HEK293 (cell line): ENCODE measurements around the gene ATP5PB.

Experiments
- ZBTB7A ChIP-seq: fragments of 450-650 bp; formaldehyde crosslinking; IDR thresholded peaks from 2 replicates; pipeline ENCODE4 v1.5.1; 2016; ENCODE audit warnings: low read depth, missing biosample characterization, missing genetic modification characterization
- ZFP41 ChIP-seq: fragments of 450-650 bp; formaldehyde crosslinking; IDR thresholded peaks from 2 replicates; pipeline ENCODE4 v1.5.1; 2016; ENCODE audit warnings: missing biosample characterization, missing genetic modification characterization, borderline replicate concordance
- ZNF19 ChIP-seq: fragments of 450-650 bp; formaldehyde crosslinking; IDR thresholded peaks from 2 replicates; pipeline ENCODE4; 2016; ENCODE audit warnings: missing biosample characterization, missing genetic modification characterization, low read depth
- ZNF629 ChIP-seq: fragments of 450-650 bp; formaldehyde crosslinking; IDR thresholded peaks from 2 replicates; pipeline ENCODE4 v1.5.1; 2017; ENCODE audit warnings: missing biosample characterization, missing genetic modification characterization
- ZNF654 ChIP-seq: fragments of 450-650 bp; formaldehyde crosslinking; IDR thresholded peaks from 2 replicates; pipeline ENCODE4 v1.5.1; 2016; ENCODE audit warnings: low read depth, missing biosample characterization, missing genetic modification characterization
- TF ChIP-seq, protein P1 (sequence below): fragments of 450-650 bp; formaldehyde crosslinking; IDR thresholded peaks from 2 replicates; pipeline ENCODE4 v1.5.1; 2016; ENCODE audit warnings: missing biosample characterization, missing genetic modification characterization
- TF ChIP-seq, protein P2 (sequence below): fragments of 450-650 bp; formaldehyde crosslinking; IDR thresholded peaks from 2 replicates; pipeline ENCODE4 v1.5.1; 2016; ENCODE audit warnings: missing biosample characterization, missing genetic modification characterization
- TF ChIP-seq, protein P3 (sequence below): fragments of 450-650 bp; formaldehyde crosslinking; IDR thresholded peaks from 2 replicates; pipeline ENCODE4; 2016; ENCODE audit warnings: missing biosample characterization, missing genetic modification characterization
- TF ChIP-seq, protein P4 (sequence below): fragments of 450-650 bp; formaldehyde crosslinking; IDR thresholded peaks from 2 replicates; pipeline ENCODE4 v1.5.1; 2016; ENCODE audit warnings: missing biosample characterization, missing genetic modification characterization
- TF ChIP-seq, protein P5 (sequence below): fragments of 450-650 bp; formaldehyde crosslinking; IDR thresholded peaks from 2 replicates; pipeline ENCODE4 v1.5.1; 2016; ENCODE audit warnings: missing biosample characterization, missing genetic modification characterization

DNA sequence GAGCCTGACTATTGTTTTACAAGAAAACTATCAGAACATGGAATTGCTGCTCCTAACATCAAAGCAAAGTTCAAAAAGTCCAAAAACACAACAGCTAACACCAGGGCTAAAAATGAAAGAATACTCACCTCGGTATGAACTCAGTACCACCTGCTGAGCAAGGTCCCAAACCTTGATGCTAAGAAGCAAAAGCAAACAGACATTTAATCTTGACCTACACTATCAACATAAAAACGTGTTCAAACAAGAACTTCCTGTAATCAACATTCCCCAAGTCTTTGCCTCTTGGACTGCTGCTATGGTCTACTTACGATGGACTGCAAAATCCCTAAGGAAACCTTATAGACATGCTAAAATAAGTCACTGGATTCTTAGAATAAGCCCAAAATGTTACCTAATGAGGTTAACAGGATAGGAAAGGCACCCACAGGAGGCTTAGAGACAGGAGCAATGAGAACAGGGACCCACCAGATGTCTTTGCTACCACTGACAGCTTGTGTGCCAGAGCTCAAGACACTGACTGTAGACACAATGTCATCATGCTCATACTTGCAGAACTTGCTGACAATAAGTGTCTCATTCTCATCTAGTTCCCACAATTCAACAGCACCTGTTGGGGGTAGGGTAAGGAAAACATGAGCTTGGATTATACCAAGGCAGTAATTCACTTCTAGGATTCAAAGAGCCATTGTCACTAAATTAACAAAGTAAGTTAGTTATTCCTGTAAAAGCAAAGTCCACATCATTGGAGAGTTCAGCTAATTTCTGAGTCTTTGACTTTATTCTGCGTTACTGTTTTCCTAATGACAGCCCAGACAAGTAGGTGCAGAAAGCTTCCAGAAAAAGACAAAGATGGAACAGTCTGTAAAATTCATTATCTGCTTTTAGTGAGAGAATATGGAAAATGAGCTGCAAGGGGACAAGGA is 2.0 kb upstream of the ATP5PB start:
- TF ChIP-seq, protein P1, sequence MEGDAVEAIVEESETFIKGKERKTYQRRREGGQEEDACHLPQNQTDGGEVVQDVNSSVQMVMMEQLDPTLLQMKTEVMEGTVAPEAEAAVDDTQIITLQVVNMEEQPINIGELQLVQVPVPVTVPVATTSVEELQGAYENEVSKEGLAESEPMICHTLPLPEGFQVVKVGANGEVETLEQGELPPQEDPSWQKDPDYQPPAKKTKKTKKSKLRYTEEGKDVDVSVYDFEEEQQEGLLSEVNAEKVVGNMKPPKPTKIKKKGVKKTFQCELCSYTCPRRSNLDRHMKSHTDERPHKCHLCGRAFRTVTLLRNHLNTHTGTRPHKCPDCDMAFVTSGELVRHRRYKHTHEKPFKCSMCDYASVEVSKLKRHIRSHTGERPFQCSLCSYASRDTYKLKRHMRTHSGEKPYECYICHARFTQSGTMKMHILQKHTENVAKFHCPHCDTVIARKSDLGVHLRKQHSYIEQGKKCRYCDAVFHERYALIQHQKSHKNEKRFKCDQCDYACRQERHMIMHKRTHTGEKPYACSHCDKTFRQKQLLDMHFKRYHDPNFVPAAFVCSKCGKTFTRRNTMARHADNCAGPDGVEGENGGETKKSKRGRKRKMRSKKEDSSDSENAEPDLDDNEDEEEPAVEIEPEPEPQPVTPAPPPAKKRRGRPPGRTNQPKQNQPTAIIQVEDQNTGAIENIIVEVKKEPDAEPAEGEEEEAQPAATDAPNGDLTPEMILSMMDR = no peak
- TF ChIP-seq, protein P2, sequence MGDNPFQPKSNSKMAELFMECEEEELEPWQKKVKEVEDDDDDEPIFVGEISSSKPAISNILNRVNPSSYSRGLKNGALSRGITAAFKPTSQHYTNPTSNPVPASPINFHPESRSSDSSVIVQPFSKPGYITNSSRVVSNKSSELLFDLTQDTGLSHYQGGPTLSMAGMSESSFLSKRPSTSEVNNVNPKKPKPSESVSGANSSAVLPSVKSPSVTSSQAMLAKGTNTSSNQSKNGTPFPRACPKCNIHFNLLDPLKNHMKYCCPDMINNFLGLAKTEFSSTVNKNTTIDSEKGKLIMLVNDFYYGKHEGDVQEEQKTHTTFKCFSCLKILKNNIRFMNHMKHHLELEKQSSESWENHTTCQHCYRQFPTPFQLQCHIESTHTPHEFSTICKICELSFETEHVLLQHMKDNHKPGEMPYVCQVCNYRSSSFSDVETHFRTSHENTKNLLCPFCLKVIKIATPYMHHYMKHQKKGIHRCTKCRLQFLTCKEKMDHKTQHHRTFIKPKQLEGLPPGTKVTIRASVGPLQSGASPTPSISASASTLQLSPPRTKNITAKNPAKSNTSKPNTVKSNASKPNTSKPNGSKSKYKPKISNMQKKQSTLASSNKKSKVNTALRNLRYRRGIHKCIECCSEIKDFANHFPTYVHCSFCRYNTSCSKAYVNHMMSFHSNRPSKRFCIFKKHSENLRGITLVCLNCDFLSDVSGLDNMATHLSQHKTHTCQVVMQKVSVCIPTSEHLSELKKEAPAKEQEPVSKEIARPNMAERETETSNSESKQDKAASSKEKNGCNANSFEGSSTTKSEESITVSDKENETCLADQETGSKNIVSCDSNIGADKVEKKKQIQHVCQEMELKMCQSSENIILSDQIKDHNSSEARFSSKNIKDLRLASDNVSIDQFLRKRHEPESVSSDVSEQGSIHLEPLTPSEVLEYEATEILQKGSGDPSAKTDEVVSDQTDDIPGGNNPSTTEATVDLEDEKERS (tag by site-specific recombination) = no peak
- TF ChIP-seq, protein P3, sequence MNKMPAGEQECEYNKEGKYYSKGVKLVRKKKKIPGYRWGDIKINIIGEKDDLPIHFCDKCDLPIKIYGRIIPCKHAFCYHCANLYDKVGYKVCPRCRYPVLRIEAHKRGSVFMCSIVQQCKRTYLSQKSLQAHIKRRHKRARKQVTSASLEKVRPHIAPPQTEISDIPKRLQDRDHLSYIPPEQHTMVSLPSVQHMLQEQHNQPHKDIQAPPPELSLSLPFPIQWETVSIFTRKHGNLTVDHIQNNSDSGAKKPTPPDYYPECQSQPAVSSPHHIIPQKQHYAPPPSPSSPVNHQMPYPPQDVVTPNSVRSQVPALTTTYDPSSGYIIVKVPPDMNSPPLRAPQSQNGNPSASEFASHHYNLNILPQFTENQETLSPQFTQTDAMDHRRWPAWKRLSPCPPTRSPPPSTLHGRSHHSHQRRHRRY = no peak
- TF ChIP-seq, protein P4, sequence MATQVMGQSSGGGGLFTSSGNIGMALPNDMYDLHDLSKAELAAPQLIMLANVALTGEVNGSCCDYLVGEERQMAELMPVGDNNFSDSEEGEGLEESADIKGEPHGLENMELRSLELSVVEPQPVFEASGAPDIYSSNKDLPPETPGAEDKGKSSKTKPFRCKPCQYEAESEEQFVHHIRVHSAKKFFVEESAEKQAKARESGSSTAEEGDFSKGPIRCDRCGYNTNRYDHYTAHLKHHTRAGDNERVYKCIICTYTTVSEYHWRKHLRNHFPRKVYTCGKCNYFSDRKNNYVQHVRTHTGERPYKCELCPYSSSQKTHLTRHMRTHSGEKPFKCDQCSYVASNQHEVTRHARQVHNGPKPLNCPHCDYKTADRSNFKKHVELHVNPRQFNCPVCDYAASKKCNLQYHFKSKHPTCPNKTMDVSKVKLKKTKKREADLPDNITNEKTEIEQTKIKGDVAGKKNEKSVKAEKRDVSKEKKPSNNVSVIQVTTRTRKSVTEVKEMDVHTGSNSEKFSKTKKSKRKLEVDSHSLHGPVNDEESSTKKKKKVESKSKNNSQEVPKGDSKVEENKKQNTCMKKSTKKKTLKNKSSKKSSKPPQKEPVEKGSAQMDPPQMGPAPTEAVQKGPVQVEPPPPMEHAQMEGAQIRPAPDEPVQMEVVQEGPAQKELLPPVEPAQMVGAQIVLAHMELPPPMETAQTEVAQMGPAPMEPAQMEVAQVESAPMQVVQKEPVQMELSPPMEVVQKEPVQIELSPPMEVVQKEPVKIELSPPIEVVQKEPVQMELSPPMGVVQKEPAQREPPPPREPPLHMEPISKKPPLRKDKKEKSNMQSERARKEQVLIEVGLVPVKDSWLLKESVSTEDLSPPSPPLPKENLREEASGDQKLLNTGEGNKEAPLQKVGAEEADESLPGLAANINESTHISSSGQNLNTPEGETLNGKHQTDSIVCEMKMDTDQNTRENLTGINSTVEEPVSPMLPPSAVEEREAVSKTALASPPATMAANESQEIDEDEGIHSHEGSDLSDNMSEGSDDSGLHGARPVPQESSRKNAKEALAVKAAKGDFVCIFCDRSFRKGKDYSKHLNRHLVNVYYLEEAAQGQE (tag by site-specific recombination) = no peak
- TF ChIP-seq ZNF654 (tag by site-specific recombination) (no peak), ZFP41 (no peak), ZBTB7A (tag by site-specific recombination) (no peak), ZNF19 (tag by site-specific recombination) (no peak), ZNF629 (tag by site-specific recombination) (no peak)
- TF ChIP-seq, protein P5, sequence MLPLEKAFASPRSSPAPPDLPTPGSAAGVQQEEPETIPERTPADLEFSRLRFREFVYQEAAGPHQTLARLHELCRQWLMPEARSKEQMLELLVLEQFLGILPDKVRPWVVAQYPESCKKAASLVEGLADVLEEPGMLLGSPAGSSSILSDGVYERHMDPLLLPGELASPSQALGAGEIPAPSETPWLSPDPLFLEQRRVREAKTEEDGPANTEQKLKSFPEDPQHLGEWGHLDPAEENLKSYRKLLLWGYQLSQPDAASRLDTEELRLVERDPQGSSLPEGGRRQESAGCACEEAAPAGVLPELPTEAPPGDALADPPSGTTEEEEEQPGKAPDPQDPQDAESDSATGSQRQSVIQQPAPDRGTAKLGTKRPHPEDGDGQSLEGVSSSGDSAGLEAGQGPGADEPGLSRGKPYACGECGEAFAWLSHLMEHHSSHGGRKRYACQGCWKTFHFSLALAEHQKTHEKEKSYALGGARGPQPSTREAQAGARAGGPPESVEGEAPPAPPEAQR (tag by site-specific recombination) = no peak
